GM23338 (cell line): Measurements from ENCODE around the gene PAM. TPM values are rescaled to one million over a fixed set of nuclear protein-coding genes. Genes with fewer than 3 reads are reported as not detected.

Experiments
- ATAC-seq: fragments of 200-7000 bp; cut with Tn5 transposase; 3 replicates; pipeline ENCODE4 v1.9.1; 2020
- DNase-seq: peaks from one replicate; pipeline ENCODE4 v3.0.0-alpha.2; 2015; ENCODE audit warnings: low spot score
- H2AFZ ChIP-seq: fragments of 200-600 bp; sonication (generic); 2 replicates; pipeline ENCODE4 v1.8.0; 2016; ENCODE audit warnings: antibody characterized with exemption, mild to moderate bottlenecking, moderate library complexity
- H3F3A ChIP-seq: fragments of 200-600 bp; sonication (generic); replicated peaks from 2 replicates; pipeline ENCODE4 v1.8.0; 2017; ENCODE audit warnings: antibody characterized with exemption, mixed run types, low read depth
- H3K27ac ChIP-seq: fragments of 200-600 bp; sonication (generic); 2 replicates; pipeline ENCODE4 v1.6.1; 2016; ENCODE audit warnings: low read depth
- H3K27me3 ChIP-seq: fragments of 200-600 bp; sonication (generic); 2 replicates; pipeline ENCODE4 v1.8.0; 2016; ENCODE audit warnings: mild to moderate bottlenecking, mixed run types, moderate library complexity; ENCODE audit not compliant: insufficient read depth
- H3K36me3 ChIP-seq: fragments of 200-600 bp; sonication (generic); 2 replicates; pipeline ENCODE4 v1.8.0; 2016; ENCODE audit warnings: mild to moderate bottlenecking; ENCODE audit not compliant: insufficient read depth
- H3K4me1 ChIP-seq: fragments of 200-600 bp; sonication (generic); 2 replicates; pipeline ENCODE4 v1.8.0; 2016; ENCODE audit warnings: mild to moderate bottlenecking, moderate library complexity; ENCODE audit not compliant: insufficient read depth
- H3K4me2 ChIP-seq: fragments of 200-600 bp; sonication (generic); 2 replicates; pipeline ENCODE4 v1.7.1; 2017; ENCODE audit warnings: mixed run types
- H3K4me3 ChIP-seq: fragments of 200-600 bp; sonication (generic); 2 replicates; pipeline ENCODE4 v1.6.1; 2016; ENCODE audit warnings: mixed run types
- H3K79me2 ChIP-seq: fragments of 200-600 bp; sonication (generic); replicated peaks from 2 replicates; pipeline ENCODE4 v1.8.0; 2017; ENCODE audit warnings: mild to moderate bottlenecking; ENCODE audit not compliant: insufficient read depth
- H3K9me2 ChIP-seq: fragments of 200-600 bp; sonication (generic); 2 replicates; pipeline ENCODE4 v1.8.0; 2017; ENCODE audit not compliant: insufficient read depth
- H4K20me1 ChIP-seq: fragments of 200-600 bp; sonication (generic); replicated peaks from 2 replicates; pipeline ENCODE4 v1.8.0; 2017; ENCODE audit warnings: mild to moderate bottlenecking; ENCODE audit not compliant: insufficient read depth
- H3K27ac Mint-ChIP-seq: 2 replicates; pipeline ENCODE4 v1.8.0; 2020; ENCODE audit warnings: inconsistent platforms, mild to moderate bottlenecking, moderate library complexity, mixed read lengths
- H3K27me3 Mint-ChIP-seq: 3 replicates; pipeline ENCODE4 v1.8.0; 2022; ENCODE audit warnings: low read depth, mild to moderate bottlenecking, moderate library complexity, mixed read lengths, inconsistent platforms; ENCODE audit not compliant: insufficient read depth, poor library complexity
- H3K36me3 Mint-ChIP-seq: 3 replicates; pipeline ENCODE4 v1.8.0; 2021; ENCODE audit warnings: low read depth, mild to moderate bottlenecking, inconsistent platforms, moderate library complexity, mixed read lengths
- H3K4me1 Mint-ChIP-seq: 3 replicates; pipeline ENCODE4 v1.8.0; 2020; ENCODE audit warnings: mild to moderate bottlenecking, inconsistent platforms, mixed read lengths
- H3K4me3 Mint-ChIP-seq: 3 replicates; pipeline ENCODE4 v1.8.0; 2021; ENCODE audit warnings: moderate library complexity, mild to moderate bottlenecking, inconsistent platforms, mixed read lengths
- H3K9me3 Mint-ChIP-seq: 3 replicates; pipeline ENCODE4 v1.8.0; 2020; ENCODE audit warnings: moderate library complexity, mild to moderate bottlenecking, inconsistent platforms, mixed read lengths
- CREB1 ChIP-seq: fragments of 250-450 bp; sonication (Bioruptor Pico); IDR thresholded peaks from 2 replicates; pipeline ENCODE4 v1.5.0; 2020; ENCODE audit warnings: low read depth, mild to moderate bottlenecking, moderate library complexity
- EZH2 ChIP-seq: fragments of 200-600 bp; sonication (generic); IDR thresholded peaks from one replicate; pipeline ENCODE4 v1.8.0; 2017; ENCODE audit warnings: antibody characterized with exemption, mild to moderate bottlenecking, low read depth; ENCODE audit not compliant: unreplicated experiment
- EZH2phosphoT487 ChIP-seq: fragments of 200-600 bp; sonication (generic); IDR thresholded peaks from one replicate; pipeline ENCODE4 v1.8.1; 2018; ENCODE audit warnings: antibody characterized with exemption; ENCODE audit not compliant: unreplicated experiment
- JUNB ChIP-seq: IDR thresholded peaks from one replicate; pipeline ENCODE4 v1.6.1; 2016; ENCODE audit warnings: antibody characterized with exemption; ENCODE audit not compliant: unreplicated experiment
- NANOG ChIP-seq: IDR thresholded peaks from 2 replicates; pipeline ENCODE4 v1.6.1; 2016; ENCODE audit warnings: antibody characterized with exemption, borderline replicate concordance
- POLR2AphosphoS5 ChIP-seq: IDR thresholded peaks from 2 replicates; pipeline ENCODE4 v1.6.1; 2016; ENCODE audit warnings: antibody characterized with exemption, low read depth
- STAT1 ChIP-seq: IDR thresholded peaks from one replicate; pipeline ENCODE4 v1.6.1; 2016; ENCODE audit warnings: antibody characterized with exemption; ENCODE audit not compliant: unreplicated experiment
- ZNF114 ChIP-seq: fragments of 250-450 bp; sonication (Bioruptor Pico); IDR thresholded peaks from 2 replicates; pipeline ENCODE4 v1.5.0; 2020; ENCODE audit warnings: mild to moderate bottlenecking, moderate library complexity
- ZNF331 ChIP-seq: fragments of 250-450 bp; sonication (Bioruptor Pico); IDR thresholded peaks from 2 replicates; pipeline ENCODE4 v1.5.0; 2020; ENCODE audit warnings: low read depth, mild to moderate bottlenecking, moderate library complexity
- polyA plus RNA-seq: library from polyadenylated mRNA; unstranded; fragments of >200 nt; fragmentation: Nextera tagmentation; extraction: Ambion mirVana; gene quantifications from 2 replicates; pipeline ENCODE4 v1.2.1, GENCODE V29; 2016
- total RNA-seq: library from RNA; depleted of rRNA; stranded (reverse); fragments of >200 nt; shearing (Covaris generic); gene quantifications from 2 replicates; pipeline ENCODE4 v1.2.3, GENCODE V29; 2014
- TF ChIP-seq, protein P1 (sequence below): IDR thresholded peaks from one replicate; pipeline ENCODE4 v1.6.1; 2018; ENCODE audit warnings: antibody characterized with exemption; ENCODE audit not compliant: unreplicated experiment
- TF ChIP-seq, protein P2 (sequence below): fragments of 250-450 bp; sonication (Bioruptor Pico); IDR thresholded peaks from 2 replicates; pipeline ENCODE4 v1.5.0; 2020; ENCODE audit warnings: mild to moderate bottlenecking, moderate library complexity
- TF ChIP-seq, protein P3 (sequence below): IDR thresholded peaks from 2 replicates; pipeline ENCODE4 v1.6.1; 2016; ENCODE audit warnings: antibody characterized with exemption
- TF ChIP-seq, protein P4 (sequence below), 2 experiments: fragments of 200-600 bp in 1 of 2; sonication (generic) in 1 of 2; conservative IDR thresholded peaks; 2 replicates each; pipeline versions ENCODE4 v1.5.1 to v1.6.1; 2016 to 2017; ENCODE audit warnings: antibody characterized with exemption in 2 of 2, low read depth in 2 of 2, mild to moderate bottlenecking in 2 of 2, moderate library complexity in 1 of 2

Gene PAM
- total and polyA plus RNA-seq, 2 experiments from 2014 or later, result 33.9 to 79.4 TPM

DNA sequence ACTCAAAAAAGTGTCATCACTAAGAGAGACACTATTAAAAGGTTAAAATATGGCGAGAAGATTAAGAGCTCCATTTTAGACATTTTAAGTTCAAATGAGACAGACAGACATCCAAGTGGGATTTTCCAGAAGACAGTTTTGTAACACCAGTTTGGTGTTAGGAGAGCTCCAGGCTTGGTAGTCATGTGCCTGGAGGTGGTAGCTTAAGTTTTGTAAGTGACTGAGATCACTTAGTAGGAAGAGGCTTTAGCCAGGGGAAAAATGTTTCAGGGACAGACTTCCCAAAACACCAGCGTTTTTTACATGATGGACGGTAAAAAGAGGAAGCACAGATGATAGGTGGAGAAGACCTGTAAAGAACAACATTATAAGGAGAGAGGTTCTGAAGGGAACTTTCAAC, 214.5 kb downstream of the PAM start:
- Mint-ChIP-seq H3K9me3 (no peaks in the 10 kb centered on the region), H3K4me1 (peaks cover 4% of the 10 kb centered on the region; the same call in 1 of the 3 replicates), H3K4me3 (no peak overlapping the region), H3K27me3 (no peaks in the 10 kb centered on the region), H3K27ac (no peak overlapping the region; the same call in 1 of the 2 replicates), H3K36me3 (no peaks in the 10 kb centered on the region)
- no peak for DNase-seq
- no peak overlapping the region for H3K4me3 ChIP-seq
- H3K79me2 ChIP-seq, result no peaks in the 10 kb centered on the region
- H3K27me3 ChIP-seq, result no peaks in the 10 kb centered on the region
- no peaks in the 10 kb centered on the region for H3F3A ChIP-seq
- no peak overlapping the region for H2AFZ ChIP-seq
- H3K9me2 ChIP-seq, result no peaks in the 10 kb centered on the region
- H3K4me1 ChIP-seq, result no peaks in the 10 kb centered on the region
- H3K27ac ChIP-seq, result no peak overlapping the region
- H3K36me3 ChIP-seq, result no peaks in the 10 kb centered on the region
- no peaks in the 10 kb centered on the region for H4K20me1 ChIP-seq
- H3K4me2 ChIP-seq, result no peak overlapping the region
- no peak for ATAC-seq
- no peak for TF ChIP-seq CREB1 (CRISPR knock-in tag)
- TF ChIP-seq, protein P1, sequence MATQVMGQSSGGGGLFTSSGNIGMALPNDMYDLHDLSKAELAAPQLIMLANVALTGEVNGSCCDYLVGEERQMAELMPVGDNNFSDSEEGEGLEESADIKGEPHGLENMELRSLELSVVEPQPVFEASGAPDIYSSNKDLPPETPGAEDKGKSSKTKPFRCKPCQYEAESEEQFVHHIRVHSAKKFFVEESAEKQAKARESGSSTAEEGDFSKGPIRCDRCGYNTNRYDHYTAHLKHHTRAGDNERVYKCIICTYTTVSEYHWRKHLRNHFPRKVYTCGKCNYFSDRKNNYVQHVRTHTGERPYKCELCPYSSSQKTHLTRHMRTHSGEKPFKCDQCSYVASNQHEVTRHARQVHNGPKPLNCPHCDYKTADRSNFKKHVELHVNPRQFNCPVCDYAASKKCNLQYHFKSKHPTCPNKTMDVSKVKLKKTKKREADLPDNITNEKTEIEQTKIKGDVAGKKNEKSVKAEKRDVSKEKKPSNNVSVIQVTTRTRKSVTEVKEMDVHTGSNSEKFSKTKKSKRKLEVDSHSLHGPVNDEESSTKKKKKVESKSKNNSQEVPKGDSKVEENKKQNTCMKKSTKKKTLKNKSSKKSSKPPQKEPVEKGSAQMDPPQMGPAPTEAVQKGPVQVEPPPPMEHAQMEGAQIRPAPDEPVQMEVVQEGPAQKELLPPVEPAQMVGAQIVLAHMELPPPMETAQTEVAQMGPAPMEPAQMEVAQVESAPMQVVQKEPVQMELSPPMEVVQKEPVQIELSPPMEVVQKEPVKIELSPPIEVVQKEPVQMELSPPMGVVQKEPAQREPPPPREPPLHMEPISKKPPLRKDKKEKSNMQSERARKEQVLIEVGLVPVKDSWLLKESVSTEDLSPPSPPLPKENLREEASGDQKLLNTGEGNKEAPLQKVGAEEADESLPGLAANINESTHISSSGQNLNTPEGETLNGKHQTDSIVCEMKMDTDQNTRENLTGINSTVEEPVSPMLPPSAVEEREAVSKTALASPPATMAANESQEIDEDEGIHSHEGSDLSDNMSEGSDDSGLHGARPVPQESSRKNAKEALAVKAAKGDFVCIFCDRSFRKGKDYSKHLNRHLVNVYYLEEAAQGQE, result no peak
- no peak for TF ChIP-seq NANOG
- no peak for TF ChIP-seq ZNF114 (CRISPR knock-in tag)
- TF ChIP-seq JUNB, result no peak
- TF ChIP-seq STAT1, result no peak
- no peak for TF ChIP-seq ZNF331 (CRISPR knock-in tag)
- TF ChIP-seq POLR2AphosphoS5, result no peak
- TF ChIP-seq EZH2phosphoT487, result no peak
- no peak for TF ChIP-seq EZH2
- TF ChIP-seq, protein P2, sequence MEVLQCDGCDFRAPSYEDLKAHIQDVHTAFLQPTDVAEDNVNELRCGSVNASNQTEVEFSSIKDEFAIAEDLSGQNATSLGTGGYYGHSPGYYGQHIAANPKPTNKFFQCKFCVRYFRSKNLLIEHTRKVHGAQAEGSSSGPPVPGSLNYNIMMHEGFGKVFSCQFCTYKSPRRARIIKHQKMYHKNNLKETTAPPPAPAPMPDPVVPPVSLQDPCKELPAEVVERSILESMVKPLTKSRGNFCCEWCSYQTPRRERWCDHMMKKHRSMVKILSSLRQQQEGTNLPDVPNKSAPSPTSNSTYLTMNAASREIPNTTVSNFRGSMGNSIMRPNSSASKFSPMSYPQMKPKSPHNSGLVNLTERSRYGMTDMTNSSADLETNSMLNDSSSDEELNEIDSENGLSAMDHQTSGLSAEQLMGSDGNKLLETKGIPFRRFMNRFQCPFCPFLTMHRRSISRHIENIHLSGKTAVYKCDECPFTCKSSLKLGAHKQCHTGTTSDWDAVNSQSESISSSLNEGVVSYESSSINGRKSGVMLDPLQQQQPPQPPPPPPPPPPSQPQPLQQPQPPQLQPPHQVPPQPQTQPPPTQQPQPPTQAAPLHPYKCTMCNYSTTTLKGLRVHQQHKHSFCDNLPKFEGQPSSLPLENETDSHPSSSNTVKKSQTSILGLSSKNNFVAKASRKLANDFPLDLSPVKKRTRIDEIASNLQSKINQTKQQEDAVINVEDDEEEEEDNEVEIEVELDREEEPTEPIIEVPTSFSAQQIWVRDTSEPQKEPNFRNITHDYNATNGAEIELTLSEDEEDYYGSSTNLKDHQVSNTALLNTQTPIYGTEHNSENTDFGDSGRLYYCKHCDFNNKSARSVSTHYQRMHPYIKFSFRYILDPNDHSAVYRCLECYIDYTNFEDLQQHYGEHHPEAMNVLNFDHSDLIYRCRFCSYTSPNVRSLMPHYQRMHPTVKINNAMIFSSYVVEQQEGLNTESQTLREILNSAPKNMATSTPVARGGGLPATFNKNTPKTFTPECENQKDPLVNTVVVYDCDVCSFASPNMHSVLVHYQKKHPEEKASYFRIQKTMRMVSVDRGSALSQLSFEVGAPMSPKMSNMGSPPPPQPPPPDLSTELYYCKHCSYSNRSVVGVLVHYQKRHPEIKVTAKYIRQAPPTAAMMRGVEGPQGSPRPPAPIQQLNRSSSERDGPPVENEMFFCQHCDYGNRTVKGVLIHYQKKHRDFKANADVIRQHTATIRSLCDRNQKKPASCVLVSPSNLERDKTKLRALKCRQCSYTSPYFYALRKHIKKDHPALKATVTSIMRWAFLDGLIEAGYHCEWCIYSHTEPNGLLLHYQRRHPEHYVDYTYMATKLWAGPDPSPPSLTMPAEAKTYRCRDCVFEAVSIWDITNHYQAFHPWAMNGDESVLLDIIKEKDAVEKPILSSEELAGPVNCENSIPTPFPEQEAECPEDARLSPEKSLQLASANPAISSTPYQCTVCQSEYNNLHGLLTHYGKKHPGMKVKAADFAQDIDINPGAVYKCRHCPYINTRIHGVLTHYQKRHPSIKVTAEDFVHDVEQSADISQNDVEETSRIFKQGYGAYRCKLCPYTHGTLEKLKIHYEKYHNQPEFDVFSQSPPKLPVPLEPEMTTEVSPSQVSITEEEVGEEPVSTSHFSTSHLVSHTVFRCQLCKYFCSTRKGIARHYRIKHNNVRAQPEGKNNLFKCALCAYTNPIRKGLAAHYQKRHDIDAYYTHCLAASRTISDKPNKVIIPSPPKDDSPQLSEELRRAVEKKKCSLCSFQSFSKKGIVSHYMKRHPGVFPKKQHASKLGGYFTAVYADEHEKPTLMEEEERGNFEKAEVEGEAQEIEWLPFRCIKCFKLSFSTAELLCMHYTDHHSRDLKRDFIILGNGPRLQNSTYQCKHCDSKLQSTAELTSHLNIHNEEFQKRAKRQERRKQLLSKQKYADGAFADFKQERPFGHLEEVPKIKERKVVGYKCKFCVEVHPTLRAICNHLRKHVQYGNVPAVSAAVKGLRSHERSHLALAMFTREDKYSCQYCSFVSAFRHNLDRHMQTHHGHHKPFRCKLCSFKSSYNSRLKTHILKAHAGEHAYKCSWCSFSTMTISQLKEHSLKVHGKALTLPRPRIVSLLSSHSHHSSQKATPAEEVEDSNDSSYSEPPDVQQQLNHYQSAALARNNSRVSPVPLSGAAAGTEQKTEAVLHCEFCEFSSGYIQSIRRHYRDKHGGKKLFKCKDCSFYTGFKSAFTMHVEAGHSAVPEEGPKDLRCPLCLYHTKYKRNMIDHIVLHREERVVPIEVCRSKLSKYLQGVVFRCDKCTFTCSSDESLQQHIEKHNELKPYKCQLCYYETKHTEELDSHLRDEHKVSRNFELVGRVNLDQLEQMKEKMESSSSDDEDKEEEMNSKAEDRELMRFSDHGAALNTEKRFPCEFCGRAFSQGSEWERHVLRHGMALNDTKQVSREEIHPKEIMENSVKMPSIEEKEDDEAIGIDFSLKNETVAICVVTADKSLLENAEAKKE (CRISPR knock-in tag), result no peak
- TF ChIP-seq, protein P3, sequence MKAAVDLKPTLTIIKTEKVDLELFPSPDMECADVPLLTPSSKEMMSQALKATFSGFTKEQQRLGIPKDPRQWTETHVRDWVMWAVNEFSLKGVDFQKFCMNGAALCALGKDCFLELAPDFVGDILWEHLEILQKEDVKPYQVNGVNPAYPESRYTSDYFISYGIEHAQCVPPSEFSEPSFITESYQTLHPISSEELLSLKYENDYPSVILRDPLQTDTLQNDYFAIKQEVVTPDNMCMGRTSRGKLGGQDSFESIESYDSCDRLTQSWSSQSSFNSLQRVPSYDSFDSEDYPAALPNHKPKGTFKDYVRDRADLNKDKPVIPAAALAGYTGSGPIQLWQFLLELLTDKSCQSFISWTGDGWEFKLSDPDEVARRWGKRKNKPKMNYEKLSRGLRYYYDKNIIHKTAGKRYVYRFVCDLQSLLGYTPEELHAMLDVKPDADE, result no peak
- TF ChIP-seq, protein P4, sequence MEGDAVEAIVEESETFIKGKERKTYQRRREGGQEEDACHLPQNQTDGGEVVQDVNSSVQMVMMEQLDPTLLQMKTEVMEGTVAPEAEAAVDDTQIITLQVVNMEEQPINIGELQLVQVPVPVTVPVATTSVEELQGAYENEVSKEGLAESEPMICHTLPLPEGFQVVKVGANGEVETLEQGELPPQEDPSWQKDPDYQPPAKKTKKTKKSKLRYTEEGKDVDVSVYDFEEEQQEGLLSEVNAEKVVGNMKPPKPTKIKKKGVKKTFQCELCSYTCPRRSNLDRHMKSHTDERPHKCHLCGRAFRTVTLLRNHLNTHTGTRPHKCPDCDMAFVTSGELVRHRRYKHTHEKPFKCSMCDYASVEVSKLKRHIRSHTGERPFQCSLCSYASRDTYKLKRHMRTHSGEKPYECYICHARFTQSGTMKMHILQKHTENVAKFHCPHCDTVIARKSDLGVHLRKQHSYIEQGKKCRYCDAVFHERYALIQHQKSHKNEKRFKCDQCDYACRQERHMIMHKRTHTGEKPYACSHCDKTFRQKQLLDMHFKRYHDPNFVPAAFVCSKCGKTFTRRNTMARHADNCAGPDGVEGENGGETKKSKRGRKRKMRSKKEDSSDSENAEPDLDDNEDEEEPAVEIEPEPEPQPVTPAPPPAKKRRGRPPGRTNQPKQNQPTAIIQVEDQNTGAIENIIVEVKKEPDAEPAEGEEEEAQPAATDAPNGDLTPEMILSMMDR (conservative IDR thresholded peaks at IDR 0.05; ENCODE audit: low read depth in 2 of 2), result no peak
